ENCODE results near the gene HIGD2A.

Gene HIGD2A

GRCh38 chr5:176379881-176380280, 8.7 kb upstream of the HIGD2A start:
- Histone ChIP-seq H3K36me3 (ENCODE audit: control insufficient read depth, insufficient read depth, low read length) (no peaks in the 10 kb centered on the region), H3K27me3 (ENCODE audit: control insufficient read depth, insufficient read depth, low read length) (no peaks in the 10 kb centered on the region), H3K9ac (ENCODE audit: low read length) (no peak overlapping the region), H3K4me1 (ENCODE audit: control insufficient read depth, insufficient read depth, low read length) (no peaks in the 10 kb centered on the region), H3K9me3 (ENCODE audit: control insufficient read depth, low read length) (no peaks in the 10 kb centered on the region), H3K4me3 (ENCODE audit: low read length) (no peak overlapping the region)

DNA sequence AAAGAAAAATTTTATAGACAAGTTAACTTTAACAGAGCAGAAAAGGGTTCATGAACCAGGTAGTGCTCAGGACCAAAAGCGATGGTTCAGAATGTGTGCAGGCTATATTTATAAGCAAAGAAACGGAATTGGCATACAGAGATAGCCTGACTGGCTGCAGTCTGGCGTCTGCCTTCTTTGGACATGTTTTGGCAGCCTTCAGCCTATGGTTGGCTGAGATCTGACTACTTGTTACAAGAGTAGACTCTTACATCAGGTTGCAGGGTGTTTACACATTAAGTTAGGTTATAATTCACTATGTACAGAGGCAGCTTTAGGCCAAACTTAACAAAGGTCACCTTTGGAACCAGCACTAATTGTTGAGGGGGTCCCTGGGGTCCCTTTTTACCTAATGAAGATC, 7.1 kb upstream of the HIGD2A start:
- Histone ChIP-seq H3K9me3 (ENCODE audit: control insufficient read depth, low read length) (no peaks in the 10 kb centered on the region), H3K4me1 (ENCODE audit: control insufficient read depth, insufficient read depth, low read length) (no peaks in the 10 kb centered on the region), H3K9ac (ENCODE audit: low read length) (no peak overlapping the region), H3K36me3 (ENCODE audit: control insufficient read depth, insufficient read depth, low read length) (no peaks in the 10 kb centered on the region), H3K27me3 (ENCODE audit: control insufficient read depth, insufficient read depth, low read length) (no peaks in the 10 kb centered on the region), H3K4me3 (ENCODE audit: low read length) (no peak overlapping the region)

- Histone ChIP-seq H3K9me3 (ENCODE audit: control insufficient read depth, low read length) (no peaks in the 10 kb centered on the region), H3K27me3 (ENCODE audit: control insufficient read depth, insufficient read depth, low read length) (no peaks in the 10 kb centered on the region), H3K4me3 (ENCODE audit: low read length) (no peak overlapping the region), H3K36me3 (ENCODE audit: control insufficient read depth, insufficient read depth, low read length) (no peaks in the 10 kb centered on the region), H3K4me1 (ENCODE audit: control insufficient read depth, insufficient read depth, low read length) (peaks cover 4% of the 10 kb centered on the region), H3K9ac (ENCODE audit: low read length) (no peak overlapping the region)
Measured at GRCh38 chr5:176381979-176382378, 6.6 kb upstream of the HIGD2A start.

- Histone ChIP-seq H3K27me3 (ENCODE audit: control insufficient read depth, insufficient read depth, low read length) (no peaks in the 10 kb centered on the region), H3K9me3 (ENCODE audit: control insufficient read depth, low read length) (no peaks in the 10 kb centered on the region), H3K4me1 (ENCODE audit: control insufficient read depth, insufficient read depth, low read length) (peaks cover 11% of the 10 kb centered on the region), H3K4me3 (ENCODE audit: low read length) (no peak overlapping the region), H3K36me3 (ENCODE audit: control insufficient read depth, insufficient read depth, low read length) (no peaks in the 10 kb centered on the region), H3K9ac (ENCODE audit: low read length) (no peak overlapping the region)
Measured at GRCh38 chr5:176382721-176383120, 5.8 kb upstream of the HIGD2A start.

DNA sequence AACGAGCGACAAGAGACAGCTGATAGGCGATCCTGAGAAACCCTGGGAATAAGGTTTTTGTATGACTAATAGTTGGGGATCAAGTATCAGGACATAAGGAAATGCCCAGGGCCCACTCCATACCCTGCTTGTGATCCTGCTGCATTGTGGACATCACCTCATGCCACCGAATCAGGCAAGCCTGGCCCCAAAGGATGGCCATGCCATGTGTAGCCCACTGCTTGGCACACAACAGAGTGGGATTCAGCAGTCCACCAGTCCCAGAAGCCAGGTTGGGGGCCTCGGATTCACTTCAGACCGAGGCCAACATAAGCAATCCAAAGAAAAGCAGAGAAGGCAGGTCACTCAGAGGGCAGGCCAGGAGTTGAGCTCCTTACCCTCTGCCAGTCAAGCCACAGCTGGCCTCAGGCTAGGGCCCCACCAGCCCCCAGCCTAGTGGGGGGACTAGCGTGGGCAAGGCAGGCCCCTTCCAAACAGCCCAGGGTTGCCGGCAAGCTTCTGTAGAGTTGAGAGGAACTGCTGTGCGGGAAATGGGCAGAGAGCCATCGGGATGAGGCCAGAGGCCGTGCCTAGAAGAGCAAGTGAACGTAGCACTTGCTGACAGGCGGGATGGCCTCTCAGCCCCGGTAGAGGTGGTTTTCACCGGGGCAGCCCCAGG, 5.2 kb upstream of the HIGD2A start:
- Histone ChIP-seq H3K9me3 (ENCODE audit: control insufficient read depth, low read length) (no peaks in the 10 kb centered on the region), H3K36me3 (ENCODE audit: control insufficient read depth, insufficient read depth, low read length) (no peaks in the 10 kb centered on the region), H3K4me3 (ENCODE audit: low read length) (no peak overlapping the region), H3K9ac (ENCODE audit: low read length) (no peak overlapping the region), H3K4me1 (ENCODE audit: control insufficient read depth, insufficient read depth, low read length) (peaks cover 13% of the 10 kb centered on the region), H3K27me3 (ENCODE audit: control insufficient read depth, insufficient read depth, low read length) (no peaks in the 10 kb centered on the region)

DNA sequence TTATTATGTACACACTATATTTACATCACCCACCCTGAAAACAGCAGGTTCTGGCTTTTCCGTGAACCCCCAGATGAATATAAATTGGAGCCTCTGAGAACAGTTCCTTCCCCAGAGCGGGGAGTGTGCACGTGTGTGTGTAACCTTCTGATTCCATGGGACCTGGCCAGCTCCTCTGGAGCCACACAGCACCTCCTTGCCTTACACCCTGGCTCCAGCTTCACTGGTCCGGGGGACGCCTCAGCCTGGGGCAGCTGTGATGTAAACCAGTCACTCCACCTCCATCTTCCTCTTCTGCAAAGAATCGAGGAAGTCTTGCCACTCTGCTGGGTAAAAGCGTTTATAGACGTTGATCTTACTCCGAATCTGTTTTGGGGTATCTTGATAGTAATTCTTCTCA, 4.6 kb upstream of the HIGD2A start:
- no peak overlapping the region for H3K9ac ChIP-seq (ENCODE audit: low read length)
- no peaks in the 10 kb centered on the region for H3K9me3 ChIP-seq (ENCODE audit: control insufficient read depth, low read length)
- no peaks in the 10 kb centered on the region for H3K36me3 ChIP-seq (ENCODE audit: control insufficient read depth, insufficient read depth, low read length)
- no peak overlapping the region for H3K4me3 ChIP-seq (ENCODE audit: low read length)
- peaks cover 13% of the 10 kb centered on the region for H3K4me1 ChIP-seq (ENCODE audit: control insufficient read depth, insufficient read depth, low read length)
- no peaks in the 10 kb centered on the region for H3K27me3 ChIP-seq (ENCODE audit: control insufficient read depth, insufficient read depth, low read length)

DNA sequence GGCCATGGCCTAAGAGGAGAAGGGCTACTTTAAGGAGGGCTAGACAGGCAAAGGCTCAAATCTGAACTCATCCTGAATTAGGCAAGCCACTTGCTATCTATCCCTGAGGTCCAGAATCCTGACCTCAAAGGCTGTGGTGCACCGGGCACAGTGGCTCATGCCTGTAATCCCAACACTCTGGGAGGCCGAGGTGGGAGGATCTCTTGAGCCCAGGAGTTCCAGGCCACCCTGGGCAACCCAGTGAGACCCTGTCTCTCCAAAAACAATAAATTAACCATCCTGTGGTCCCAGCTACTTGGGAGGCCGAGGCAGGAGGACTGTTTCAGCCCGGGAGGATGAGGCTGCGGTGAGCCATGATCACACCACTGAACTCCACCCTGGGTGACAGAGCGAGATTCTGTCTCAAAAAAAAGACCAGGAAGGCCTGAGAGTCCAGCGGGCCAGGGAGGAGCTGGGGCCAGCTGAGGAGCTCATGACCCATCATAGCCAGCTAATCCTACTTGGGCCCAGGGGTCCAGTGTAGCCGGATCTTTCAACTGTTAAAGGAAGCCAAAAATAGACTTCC, 4.1 kb upstream of the HIGD2A start:
- no peaks in the 10 kb centered on the region for H3K9me3 ChIP-seq (ENCODE audit: control insufficient read depth, low read length)
- H3K9ac ChIP-seq (ENCODE audit: low read length): no peak overlapping the region
- no peaks in the 10 kb centered on the region for H3K36me3 ChIP-seq (ENCODE audit: control insufficient read depth, insufficient read depth, low read length)

GRCh38 chr5:176384991-176385390, 3.6 kb upstream of the HIGD2A start:
- no peaks in the 10 kb centered on the region for H3K9me3 ChIP-seq (ENCODE audit: control insufficient read depth, low read length)
- H3K4me3 ChIP-seq (ENCODE audit: low read length): no peak overlapping the region
- H3K9ac ChIP-seq (ENCODE audit: low read length): no peak overlapping the region
- H3K4me1 ChIP-seq (ENCODE audit: control insufficient read depth, insufficient read depth, low read length): peaks cover 13% of the 10 kb centered on the region
- H3K27me3 ChIP-seq (ENCODE audit: control insufficient read depth, insufficient read depth, low read length): no peaks in the 10 kb centered on the region
- H3K36me3 ChIP-seq (ENCODE audit: control insufficient read depth, insufficient read depth, low read length): no peaks in the 10 kb centered on the region

More for the DNA sequence above, 4.1 kb upstream of the HIGD2A start:
- H3K4me3 ChIP-seq (ENCODE audit: low read length): no peak overlapping the region
- no peaks in the 10 kb centered on the region for H3K27me3 ChIP-seq (ENCODE audit: control insufficient read depth, insufficient read depth, low read length)
- H3K4me1 ChIP-seq (ENCODE audit: control insufficient read depth, insufficient read depth, low read length): peaks cover 13% of the 10 kb centered on the region

GRCh38 chr5:176386491-176386890, 2.1 kb upstream of the HIGD2A start:
- Histone ChIP-seq H3K36me3 (ENCODE audit: control insufficient read depth, insufficient read depth, low read length) (no peaks in the 10 kb centered on the region), H3K4me1 (ENCODE audit: control insufficient read depth, insufficient read depth, low read length) (peaks cover 13% of the 10 kb centered on the region), H3K4me3 (ENCODE audit: low read length) (no peak overlapping the region), H3K9me3 (ENCODE audit: control insufficient read depth, low read length) (no peaks in the 10 kb centered on the region), H3K9ac (ENCODE audit: low read length) (no peak overlapping the region), H3K27me3 (ENCODE audit: control insufficient read depth, insufficient read depth, low read length) (no peaks in the 10 kb centered on the region)

DNA sequence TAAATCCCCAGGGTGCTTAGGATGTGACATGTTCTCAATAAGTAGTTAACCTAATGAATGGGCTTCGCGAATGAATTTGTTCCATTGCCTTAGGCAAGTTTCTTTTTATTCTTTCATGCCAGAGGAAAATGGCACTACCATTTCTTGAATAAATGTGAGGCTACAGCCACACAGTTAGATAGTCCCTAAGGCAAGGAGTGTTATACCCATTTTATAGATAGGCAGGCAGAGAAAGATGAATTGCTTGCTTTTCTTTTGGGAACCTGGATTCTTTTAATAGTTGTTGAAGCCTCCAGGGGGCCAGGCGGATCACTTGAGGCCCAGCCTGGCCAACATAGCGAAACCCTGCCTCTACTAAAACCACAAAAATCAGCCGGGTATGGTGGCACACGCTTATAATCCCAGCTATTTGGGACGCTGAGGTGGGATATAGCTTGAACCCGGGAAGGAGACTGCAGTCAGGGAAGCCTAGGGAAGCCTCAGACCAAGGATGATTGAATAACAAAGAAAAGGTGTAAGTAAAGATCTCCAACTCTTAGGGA, 1.1 kb upstream of the HIGD2A start:
- Histone ChIP-seq H3K9ac (ENCODE audit: low read length) (peak overlapping the region; percentile 95), H3K9me3 (ENCODE audit: control insufficient read depth, low read length) (no peaks in the 10 kb centered on the region), H3K4me1 (ENCODE audit: control insufficient read depth, insufficient read depth, low read length) (peaks cover 13% of the 10 kb centered on the region), H3K27me3 (ENCODE audit: control insufficient read depth, insufficient read depth, low read length) (no peaks in the 10 kb centered on the region), H3K4me3 (ENCODE audit: low read length) (peak overlapping the region; percentile 95), H3K36me3 (ENCODE audit: control insufficient read depth, insufficient read depth, low read length) (no peaks in the 10 kb centered on the region)

DNA sequence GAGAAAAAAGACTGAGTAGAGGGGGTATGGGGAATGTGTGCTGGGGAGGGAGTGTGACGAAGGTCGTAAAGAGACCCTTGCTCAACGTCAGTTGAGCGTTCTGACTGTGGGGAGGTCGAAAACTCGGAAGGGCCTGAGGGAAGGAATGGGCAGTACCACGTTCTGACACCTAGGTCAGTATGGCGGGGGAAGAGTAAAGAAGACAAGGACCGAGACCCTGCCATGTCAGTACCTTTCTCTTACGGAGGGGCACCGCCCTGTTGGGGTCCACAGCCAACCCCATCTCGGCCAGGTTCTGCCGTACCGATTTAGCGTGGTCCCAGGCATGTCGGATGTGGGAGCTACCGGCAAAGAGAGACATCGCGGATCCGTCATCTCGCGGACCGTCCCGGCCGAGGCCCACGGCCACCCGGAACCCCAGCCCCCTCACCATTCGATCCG, 528 bp upstream of the HIGD2A start:
- Histone ChIP-seq H3K36me3 (ENCODE audit: control insufficient read depth, insufficient read depth, low read length) (peaks cover 3% of the 10 kb centered on the region), H3K9me3 (ENCODE audit: control insufficient read depth, low read length) (no peaks in the 10 kb centered on the region), H3K27me3 (ENCODE audit: control insufficient read depth, insufficient read depth, low read length) (no peaks in the 10 kb centered on the region), H3K4me1 (ENCODE audit: control insufficient read depth, insufficient read depth, low read length) (peaks cover 13% of the 10 kb centered on the region), H3K9ac (ENCODE audit: low read length) (peak overlapping the region; percentile 95), H3K4me3 (ENCODE audit: low read length) (peak overlapping the region; percentile 95)

DNA sequence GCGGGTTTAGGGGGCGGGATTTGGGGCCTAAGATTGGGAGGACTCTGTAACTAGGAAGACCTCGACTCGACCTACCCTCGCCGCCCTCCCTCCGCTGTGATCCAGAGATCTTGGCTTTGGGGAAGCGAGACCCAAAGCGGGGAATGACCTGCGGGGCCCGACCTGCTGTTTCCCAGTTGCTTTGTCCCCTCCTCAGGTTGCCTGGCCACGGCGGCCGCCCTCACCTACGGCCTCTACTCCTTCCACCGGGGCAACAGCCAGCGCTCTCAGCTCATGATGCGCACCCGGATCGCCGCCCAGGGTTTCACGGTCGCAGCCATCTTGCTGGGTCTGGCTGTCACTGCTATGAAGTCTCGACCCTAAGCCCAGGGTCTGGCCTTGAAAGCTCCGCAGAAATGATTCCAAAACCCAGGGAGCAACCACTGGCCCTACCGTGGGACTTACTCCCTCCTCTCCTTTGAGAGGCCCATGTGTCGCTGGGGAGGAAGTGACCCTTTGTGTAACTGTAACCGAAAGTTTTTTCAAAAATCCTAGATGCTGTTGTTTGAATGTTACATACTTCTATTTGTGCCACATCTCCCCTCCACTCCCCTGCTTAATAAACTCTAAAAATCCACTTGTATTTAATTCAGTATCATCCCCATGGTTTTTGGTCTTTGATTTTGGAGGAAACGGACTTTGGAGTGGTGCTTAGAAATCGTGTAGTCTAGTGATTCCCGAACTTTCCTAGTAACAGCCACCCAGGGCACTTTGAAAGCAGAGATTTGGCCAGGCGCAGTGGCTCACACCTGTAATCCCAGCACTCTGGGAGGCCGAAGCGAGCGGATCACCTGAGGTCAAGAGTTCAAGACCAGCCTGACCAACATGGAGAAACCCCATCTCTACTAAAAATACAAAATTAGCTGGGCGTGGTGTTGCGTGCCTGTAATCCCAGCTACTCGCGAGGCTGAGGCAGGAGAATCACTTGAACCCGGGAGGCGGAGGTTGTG, 878 bp downstream of the HIGD2A start:
- peak overlapping the region; percentile 98 for H3K4me3 ChIP-seq (ENCODE audit: low read length)
- H3K9me3 ChIP-seq (ENCODE audit: control insufficient read depth, low read length): no peaks in the 10 kb centered on the region
- H3K4me1 ChIP-seq (ENCODE audit: control insufficient read depth, insufficient read depth, low read length): peaks cover 13% of the 10 kb centered on the region
- H3K36me3 ChIP-seq (ENCODE audit: control insufficient read depth, insufficient read depth, low read length): peaks cover 5% of the 10 kb centered on the region
- H3K27me3 ChIP-seq (ENCODE audit: control insufficient read depth, insufficient read depth, low read length): no peaks in the 10 kb centered on the region
- peak overlapping the region; percentile 95 for H3K9ac ChIP-seq (ENCODE audit: low read length)
